NCI-H774 (cell line): ENCODE measurements around the gene GPR137.
"Not testable (repeated sequence)": the region's sequence is repeated elsewhere in the genome, so short reads cannot be mapped to it uniquely, and the experiment has no call there.

Experiments
- DNase-seq: peaks from one replicate; lab custom pipeline; 2025; lab: John Stamatoyannopoulos, UW

The GPR137 gene

GRCh38 chr11:64321026-64321425 is 35.4 kb downstream of the GPR137 start:
- DNase-seq, result no peak

GRCh38 chr11:64321533-64321932 is 35.9 kb downstream of the GPR137 start:
- DNase-seq, result no peak

DNA sequence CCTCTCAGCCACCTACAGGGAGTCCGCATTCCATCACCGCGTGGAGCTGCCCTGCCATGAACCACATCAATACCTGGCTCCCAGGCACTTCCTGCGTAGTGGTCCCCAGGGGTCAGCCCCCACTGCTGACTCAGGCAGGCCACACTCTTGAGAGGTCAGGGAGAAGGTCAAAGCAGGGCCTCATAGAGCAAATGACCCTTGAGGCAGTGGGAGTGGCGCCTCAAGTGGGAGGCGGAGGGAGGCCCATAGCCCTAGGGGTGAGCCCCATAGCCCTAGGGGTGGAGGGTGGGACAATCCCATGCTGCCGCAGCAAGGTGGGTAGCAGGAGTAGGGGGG is 37.2 kb downstream of the GPR137 start:
- DNase-seq, result no peak

- no peak for DNase-seq
These were observed 37.7 kb downstream of the GPR137 start for GRCh38 chr11:64323373-64323772.

DNA sequence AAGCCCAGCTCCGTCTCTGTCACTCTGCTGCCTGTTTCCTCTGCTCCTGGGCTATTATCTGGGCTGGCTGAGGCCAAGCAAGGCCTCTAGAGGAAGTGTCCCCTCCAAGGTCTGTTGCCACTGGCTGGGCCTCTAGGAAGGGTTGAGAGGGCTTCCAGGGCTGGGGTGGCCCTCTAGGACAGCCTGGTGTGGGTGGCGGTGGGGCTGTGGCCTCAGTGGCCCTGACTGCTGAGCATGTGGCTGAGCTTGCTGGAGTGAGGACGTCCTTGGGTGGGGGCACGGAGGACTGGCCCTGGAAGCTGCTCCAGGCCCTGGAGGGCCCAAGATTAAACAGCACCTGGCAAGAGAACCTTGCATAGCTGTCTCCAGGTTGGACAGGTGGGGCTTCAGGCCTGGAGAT is 38.3 kb downstream of the GPR137 start:
- not testable (repeated sequence) for DNase-seq

DNA sequence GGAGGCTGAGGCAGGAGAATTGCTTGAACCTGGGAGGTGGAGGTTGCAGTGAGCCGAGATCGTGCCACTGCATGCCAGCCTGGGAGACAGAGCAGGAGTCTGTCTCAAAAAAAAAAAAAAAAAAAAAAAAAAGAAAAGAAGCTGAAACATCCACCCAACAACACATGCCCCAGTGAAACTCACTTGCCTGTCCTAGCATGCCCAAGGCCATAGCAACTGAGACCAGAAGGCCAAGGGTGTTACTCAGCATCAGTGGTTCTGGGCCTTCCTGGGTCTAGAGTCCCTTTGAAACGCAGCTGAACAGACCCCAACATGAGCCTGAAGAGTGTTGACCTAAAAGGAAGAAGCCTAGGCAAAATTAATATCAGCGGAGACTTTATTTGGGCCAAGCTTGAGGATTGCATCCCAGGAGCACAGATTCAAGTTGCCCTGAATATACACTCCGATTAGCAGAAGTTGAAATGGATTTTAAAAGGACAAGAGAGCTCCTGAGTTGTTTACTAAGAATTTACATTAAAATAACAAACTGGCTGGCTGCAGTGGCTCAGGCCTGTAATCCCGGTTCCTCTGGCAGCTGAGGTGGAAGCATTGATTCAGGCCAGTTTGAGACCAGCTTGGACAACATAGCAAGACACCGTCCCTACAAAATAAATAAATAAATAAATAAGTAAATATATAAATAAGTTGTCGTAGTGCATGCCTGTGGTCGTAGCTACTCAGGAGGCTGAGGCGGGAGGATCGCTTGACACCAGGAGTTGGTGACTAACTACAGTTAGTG is 39.2 kb downstream of the GPR137 start:
- DNase-seq, result no peak

DNA sequence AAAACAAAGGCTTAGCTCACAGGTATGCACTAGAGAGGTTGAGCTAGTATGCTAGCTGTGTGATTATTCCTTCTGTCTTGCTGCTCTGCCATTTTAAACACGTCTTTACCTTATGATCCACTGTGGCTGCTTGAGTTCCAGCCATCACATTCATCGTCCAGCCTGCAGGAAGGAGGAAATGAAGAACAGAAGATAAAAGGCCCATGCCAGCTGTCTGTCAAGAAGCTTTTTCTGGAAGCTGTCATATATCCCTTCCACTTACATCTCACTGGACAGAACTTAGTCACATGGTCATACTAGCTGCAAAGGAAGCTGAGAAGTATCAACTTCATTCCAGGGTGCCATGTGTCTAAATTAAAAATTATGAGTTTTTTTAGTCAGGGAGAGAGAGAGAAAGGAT is 41.7 kb downstream of the GPR137 start:
- no peak for DNase-seq

DNA sequence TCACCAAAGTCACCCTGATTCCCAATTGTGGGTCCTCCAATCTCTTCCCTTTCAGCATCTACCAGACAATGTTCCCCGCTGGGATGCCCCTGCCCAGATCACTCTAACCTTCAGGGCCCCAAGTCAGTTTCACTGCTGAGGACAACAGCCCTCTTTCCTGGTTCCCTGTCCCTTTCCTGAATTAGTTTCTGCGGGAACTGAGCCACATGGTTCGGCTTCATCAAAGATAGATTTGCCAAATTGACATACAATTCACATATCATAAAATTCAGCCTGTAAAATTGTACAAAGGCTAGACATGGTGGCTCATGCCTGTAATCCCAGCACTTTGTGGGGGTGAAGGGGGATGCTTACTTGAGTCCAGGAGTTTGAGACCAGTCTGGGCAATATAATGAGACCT is 42.3 kb downstream of the GPR137 start:
- no peak for DNase-seq

DNA sequence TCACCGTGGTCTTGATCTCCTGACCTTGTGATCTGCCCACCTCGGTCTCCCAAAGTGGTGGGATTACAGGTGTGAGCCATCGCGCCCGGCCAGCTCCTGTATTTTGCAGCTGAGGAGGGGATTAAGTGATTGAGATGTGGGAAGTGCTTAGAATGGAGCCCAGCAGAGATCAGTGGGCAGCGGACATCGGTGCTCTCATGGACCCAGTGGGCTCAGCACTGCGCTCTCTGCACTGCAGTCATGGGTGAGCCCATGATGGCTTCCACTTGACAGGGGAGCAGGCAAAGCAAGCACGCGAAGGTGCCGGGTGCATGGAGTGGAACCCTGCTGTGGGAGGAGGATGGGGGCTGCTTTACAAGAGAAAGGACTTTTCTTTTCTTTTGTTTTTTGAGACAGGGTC is 45.2 kb downstream of the GPR137 start:
- no peak for DNase-seq

GRCh38 chr11:64331569-64332371 is 46.1 kb downstream of the GPR137 start:
- peak; percentile 32 for DNase-seq

- DNase-seq, result no peak
These were observed 47.9 kb downstream of the GPR137 start for GRCh38 chr11:64333556-64333955.

- peak; percentile 52 for DNase-seq
These were observed 49.4 kb downstream of the GPR137 start for GRCh38 chr11:64334764-64335735.

- DNase-seq, result no peak
These were observed 52.0 kb downstream of the GPR137 start for GRCh38 chr11:64337538-64338249.

DNA sequence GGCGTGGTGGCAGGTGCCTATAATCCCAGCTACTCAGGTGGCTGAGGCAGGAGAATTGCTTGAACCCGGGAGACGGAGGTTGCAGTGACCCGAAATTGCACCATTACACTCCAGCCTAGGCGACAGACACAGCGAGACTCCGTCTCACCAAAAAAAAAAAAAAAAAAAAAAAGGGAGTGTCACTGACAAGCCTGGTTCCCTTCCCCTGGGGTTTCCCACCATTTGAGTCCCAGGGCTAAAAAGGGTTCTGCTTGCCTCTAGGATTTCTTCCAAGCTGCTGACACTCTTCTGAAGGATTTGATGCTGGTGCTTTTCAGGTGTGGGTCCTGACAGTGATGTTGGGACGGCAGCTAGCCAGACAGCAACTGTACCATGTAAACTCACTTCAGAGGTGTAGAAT is 53.1 kb downstream of the GPR137 start:
- DNase-seq, result no peak
